ENCODE measurements around the gene ZFAND5.
A peak's percentile ranks its signal among the peaks of the same experiment; 100 is the strongest.

ZFAND5 gene

DNA sequence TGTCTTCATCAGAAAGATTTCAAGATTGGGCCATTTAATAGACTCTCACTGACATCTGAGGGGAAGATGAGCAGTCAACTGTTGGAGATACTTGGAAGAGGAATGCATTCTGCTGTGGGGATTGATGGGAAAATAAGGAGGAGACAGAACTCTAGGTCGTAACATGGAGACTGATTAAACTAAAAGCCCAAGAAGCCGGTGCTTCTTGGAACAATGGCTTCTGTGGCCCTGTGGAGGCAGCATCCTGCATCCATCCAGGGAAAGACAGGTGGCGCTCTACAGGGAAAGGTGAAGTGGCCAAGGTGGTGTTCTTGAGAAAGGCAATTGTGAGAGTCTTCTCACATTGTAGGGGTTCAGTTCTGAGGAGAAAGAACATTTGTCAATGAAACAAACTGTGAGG is 31.3 kb downstream of the ZFAND5 start:
- TF ChIP-seq JUND (IDR thresholded peaks at IDR 0.05; ENCODE audit: low read depth) = no peak
- no peak for DNase-seq (ENCODE audit: low read depth in 1 of 2, low spot score in 1 of 2)
- in situ Hi-C loops (cut with HindIII; ENCODE audit: low pct_unique_long_range_greater_than_20kb, low sequenced_read_pairs) = no loop called here

DNA sequence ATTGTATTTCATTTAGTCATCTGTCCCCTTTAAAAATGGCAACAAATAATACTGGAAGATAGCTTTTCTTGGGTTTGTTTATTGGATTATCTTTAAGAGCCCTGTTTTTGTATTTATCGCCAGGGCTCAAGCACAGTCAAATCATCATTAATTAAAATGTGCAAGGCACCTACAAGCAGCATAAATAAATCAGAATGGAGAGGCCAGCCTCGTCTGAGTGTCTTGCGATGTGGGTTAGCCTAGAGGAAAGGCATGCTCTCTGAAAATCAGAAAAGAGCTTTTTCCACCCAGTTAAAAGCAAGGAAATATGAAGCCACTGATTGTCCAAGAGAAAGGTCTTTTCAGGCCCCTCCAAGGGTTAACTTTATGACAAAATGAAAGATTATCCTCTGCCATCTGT is 31.8 kb downstream of the ZFAND5 start:
- TF ChIP-seq JUND (IDR thresholded peaks at IDR 0.05; ENCODE audit: low read depth) = no peak
- no peak for DNase-seq (ENCODE audit: low read depth in 1 of 2, low spot score in 1 of 2)
- in situ Hi-C loops (cut with HindIII; ENCODE audit: low pct_unique_long_range_greater_than_20kb, low sequenced_read_pairs) = no loop called here

DNA sequence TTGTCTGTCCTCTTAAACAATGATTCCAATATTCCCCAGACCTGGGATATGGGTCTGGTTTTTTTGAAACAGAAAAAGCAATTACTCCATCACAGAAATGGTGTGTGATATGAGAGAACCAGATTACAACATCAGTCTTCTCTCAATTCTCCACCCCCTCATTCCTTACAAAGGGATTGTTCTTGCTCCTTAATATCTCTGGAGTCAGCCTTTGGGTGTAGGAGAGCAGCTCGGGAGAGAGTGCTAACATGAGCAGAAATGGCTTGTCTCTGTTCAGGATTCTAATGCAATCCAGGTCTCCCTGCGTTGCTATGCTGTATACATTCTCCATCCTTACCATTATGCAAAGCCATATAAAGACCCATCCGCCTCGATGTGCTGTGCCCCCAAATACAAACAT is 32.7 kb downstream of the ZFAND5 start:
- in situ Hi-C loops (cut with HindIII; ENCODE audit: low pct_unique_long_range_greater_than_20kb, low sequenced_read_pairs) = no loop called here
- TF ChIP-seq JUND (IDR thresholded peaks at IDR 0.05; ENCODE audit: low read depth) = no peak
- no peak for DNase-seq (ENCODE audit: low read depth in 1 of 2, low spot score in 1 of 2)

DNA sequence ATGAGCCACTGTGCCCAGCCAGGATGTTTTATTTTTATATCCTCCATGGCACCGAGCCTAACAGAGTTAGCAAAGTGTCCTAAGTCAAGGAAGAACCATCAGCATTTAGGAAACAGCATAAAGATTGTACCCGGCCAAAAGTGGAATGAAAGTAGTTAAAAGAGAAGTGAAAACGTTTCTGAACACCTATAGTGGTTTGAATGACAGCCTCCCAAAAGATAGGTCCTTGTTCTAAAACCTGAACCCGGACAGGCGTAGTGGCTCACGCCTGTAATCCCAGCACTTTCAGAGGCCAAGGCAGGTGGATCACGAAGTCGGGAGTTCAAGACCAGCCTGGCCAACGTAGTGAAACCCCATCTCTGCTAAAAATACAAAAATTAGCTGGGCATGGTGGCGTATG is 37.4 kb downstream of the ZFAND5 start:
- no peak for DNase-seq (ENCODE audit: low read depth in 1 of 2, low spot score in 1 of 2)
- no peak for TF ChIP-seq JUND (IDR thresholded peaks at IDR 0.05; ENCODE audit: low read depth)
- in situ Hi-C loops (cut with HindIII; ENCODE audit: low pct_unique_long_range_greater_than_20kb, low sequenced_read_pairs) = no loop called here

DNA sequence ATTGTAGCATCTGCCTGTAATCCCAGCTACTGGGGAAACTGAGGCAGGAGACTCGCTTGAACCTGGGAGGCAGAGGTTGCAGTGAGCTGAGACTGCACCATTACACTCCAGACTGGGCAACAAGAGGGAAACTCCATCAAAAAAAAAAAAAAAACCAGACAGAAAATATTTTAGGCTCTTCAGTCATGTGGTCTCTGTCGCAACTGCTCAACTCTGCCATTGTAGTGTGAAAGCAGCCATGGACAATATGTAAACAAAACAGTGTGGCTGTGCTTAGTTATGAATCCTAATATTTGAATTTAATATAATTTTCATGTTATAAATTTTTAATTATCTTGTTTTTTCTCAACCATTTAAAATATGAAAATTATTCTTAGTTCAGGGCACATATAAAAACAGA is 38.4 kb downstream of the ZFAND5 start:
- no peak for DNase-seq (ENCODE audit: low read depth in 1 of 2, low spot score in 1 of 2)
- in situ Hi-C loops (cut with HindIII; ENCODE audit: low pct_unique_long_range_greater_than_20kb, low sequenced_read_pairs) = no loop called here
- no peak for TF ChIP-seq JUND (IDR thresholded peaks at IDR 0.05; ENCODE audit: low read depth)

DNA sequence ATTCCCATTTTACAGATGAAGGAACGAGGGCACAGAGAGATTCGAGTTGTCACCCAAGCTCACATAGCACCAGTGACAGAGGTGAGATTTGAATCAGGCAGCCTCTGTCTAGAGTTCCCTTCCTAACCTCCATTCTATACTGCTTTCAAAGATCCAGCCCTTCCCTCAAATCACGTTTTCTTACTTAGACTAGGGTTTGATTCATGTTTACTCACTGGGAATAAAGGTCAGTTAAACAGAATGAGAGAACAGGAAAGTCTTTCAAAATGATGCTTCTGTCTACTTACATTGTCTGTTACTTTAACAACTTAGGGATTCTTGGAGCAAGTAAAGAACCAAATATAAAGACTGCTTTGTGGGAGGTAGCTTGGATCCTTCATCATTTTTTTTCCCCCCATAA is 40.0 kb downstream of the ZFAND5 start:
- no peak for TF ChIP-seq JUND (IDR thresholded peaks at IDR 0.05; ENCODE audit: low read depth)
- in situ Hi-C loops (cut with HindIII; ENCODE audit: low pct_unique_long_range_greater_than_20kb, low sequenced_read_pairs) = no loop called here
- no peak for DNase-seq (ENCODE audit: low read depth in 1 of 2, low spot score in 1 of 2)

DNA sequence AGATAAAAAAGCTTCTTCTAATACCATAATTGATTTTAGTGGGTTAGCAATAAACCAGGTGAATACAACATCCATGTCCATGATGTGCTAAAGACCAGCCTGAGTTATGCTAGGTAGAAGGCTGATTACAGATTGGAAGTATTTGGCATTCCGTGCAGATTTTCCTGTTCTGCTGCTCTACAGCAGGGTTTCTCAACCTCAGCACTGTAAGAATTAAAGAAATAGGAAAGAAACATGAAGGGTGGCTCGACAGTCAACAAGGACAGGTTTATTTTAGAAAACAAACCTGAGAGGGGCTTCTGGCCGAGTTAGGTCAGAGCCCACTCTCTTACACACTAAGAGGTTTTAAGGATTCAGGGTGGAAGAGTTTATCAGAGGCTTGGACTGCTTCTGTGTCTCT is 42.3 kb downstream of the ZFAND5 start:
- no peak for TF ChIP-seq JUND (IDR thresholded peaks at IDR 0.05; ENCODE audit: low read depth)
- peak in 1 of 2 experiments; percentile 49 for DNase-seq (ENCODE audit: low read depth in 1 of 2, low spot score in 1 of 2)
- in situ Hi-C loops (cut with HindIII; ENCODE audit: low pct_unique_long_range_greater_than_20kb, low sequenced_read_pairs) = no loop called here

DNA sequence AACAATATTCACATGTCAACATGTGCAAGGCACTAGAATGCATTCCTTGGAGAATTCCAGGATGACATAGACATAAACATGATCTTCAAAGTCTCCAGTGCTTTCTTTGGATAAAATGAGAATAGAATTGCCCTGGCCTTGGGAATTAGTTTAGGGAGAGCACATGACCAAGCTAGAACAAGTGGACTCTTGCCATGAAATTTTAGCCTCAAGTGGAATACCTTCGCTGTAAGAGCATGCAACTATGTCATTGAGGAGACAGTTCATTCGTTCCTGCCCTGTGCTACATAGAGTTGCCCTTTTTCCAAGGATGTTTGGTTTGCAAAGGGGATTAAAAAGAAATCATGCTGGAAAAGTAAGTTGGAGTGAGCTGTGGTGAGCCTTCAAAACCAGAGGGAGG is 42.7 kb downstream of the ZFAND5 start:
- peak in 1 of 2 experiments; percentile 7 for DNase-seq (ENCODE audit: low read depth in 1 of 2, low spot score in 1 of 2)
- no peak for TF ChIP-seq JUND (IDR thresholded peaks at IDR 0.05; ENCODE audit: low read depth)
- in situ Hi-C loops (cut with HindIII; ENCODE audit: low pct_unique_long_range_greater_than_20kb, low sequenced_read_pairs) = no loop called here

DNA sequence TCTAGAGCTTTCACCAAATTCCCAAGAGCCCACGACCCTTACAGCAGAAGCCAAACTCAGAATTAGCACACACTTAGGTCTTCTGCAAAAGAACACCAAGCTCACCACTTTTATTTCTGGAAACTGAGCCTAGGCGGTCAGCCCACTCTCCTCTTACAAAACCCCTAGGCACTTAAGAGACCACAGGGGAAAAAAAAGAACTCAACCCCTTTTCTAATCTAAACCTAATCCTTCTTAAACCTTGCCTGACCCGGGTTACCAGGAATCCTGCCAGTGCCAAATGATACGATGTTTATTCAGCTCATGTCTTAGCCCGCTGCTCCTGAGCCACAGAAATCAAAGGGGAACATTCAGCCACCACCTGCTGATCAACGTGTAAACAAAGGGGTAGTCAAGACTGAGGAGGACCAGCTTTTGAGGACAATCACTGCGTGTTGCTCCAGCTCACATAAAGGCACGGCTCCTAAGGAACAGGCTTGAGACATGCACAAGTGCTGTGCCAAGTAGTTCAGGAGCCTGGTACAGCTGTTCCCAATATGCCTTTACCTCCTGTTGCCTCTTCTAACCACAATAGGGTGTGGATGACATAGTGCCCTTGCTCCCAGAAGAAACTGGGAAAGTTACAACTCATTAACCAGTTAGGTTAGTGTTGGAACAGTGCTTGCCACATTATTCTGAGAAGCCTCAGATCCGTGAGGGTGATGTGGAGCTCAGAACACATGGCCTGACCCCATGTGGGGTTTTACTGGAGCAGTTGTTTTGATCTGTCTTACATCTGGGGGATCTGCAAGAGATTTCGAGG is 49.3 kb downstream of the ZFAND5 start:
- DNase-seq (ENCODE audit: low read depth in 1 of 2, low spot score in 1 of 2) = no peak
- no peak for TF ChIP-seq JUND (IDR thresholded peaks at IDR 0.05; ENCODE audit: low read depth)
- in situ Hi-C loops (cut with HindIII; ENCODE audit: low pct_unique_long_range_greater_than_20kb, low sequenced_read_pairs) = no loop called here

DNA sequence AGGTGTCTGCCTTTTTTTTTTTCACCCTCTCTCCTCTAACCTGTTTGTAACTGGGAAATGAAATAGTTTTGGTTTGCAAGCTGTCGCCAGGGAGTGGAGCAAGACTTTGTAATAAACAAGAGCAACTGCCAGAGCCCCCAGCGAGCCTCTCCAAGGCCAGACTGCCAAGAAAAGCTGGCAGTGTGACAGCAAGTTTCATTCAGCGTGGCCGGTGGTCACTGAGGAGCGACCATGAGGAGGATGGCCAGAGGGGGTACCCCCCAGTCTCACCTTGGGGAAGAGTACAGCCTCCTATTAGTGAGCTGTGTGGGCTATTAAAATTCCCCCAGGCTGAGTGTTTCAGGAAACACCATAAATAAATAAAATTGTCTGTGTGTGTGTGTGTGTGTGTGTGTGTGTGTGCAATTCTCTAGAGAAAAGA is 49.9 kb downstream of the ZFAND5 start:
- no peak for TF ChIP-seq JUND (IDR thresholded peaks at IDR 0.05; ENCODE audit: low read depth)
- in situ Hi-C loops (cut with HindIII; ENCODE audit: low pct_unique_long_range_greater_than_20kb, low sequenced_read_pairs) = no loop called here
- no peak for DNase-seq (ENCODE audit: low read depth in 1 of 2, low spot score in 1 of 2)

DNA sequence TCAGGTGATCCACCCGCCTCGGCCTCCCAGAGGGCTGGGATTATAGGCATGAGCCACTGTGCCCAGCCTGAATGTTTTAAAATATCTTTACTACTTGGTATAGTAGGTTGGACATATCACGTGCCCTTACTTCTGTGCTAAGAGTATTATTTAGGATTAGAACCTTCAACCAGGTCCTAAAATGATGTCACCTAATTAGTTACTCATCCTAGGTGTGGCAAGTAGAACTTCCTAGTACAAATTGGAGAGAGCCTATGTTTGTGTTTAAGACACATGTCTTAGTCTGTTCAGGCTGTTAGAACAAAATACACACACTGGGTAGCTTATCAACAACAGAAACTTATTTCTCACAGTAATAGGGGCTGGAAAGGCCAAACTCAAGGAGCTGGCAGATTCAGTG is 51.5 kb downstream of the ZFAND5 start:
- no peak for TF ChIP-seq JUND (IDR thresholded peaks at IDR 0.05; ENCODE audit: low read depth)
- no peak for DNase-seq (ENCODE audit: low read depth in 1 of 2, low spot score in 1 of 2)
- in situ Hi-C loops (cut with HindIII; ENCODE audit: low pct_unique_long_range_greater_than_20kb, low sequenced_read_pairs) = no loop called here

DNA sequence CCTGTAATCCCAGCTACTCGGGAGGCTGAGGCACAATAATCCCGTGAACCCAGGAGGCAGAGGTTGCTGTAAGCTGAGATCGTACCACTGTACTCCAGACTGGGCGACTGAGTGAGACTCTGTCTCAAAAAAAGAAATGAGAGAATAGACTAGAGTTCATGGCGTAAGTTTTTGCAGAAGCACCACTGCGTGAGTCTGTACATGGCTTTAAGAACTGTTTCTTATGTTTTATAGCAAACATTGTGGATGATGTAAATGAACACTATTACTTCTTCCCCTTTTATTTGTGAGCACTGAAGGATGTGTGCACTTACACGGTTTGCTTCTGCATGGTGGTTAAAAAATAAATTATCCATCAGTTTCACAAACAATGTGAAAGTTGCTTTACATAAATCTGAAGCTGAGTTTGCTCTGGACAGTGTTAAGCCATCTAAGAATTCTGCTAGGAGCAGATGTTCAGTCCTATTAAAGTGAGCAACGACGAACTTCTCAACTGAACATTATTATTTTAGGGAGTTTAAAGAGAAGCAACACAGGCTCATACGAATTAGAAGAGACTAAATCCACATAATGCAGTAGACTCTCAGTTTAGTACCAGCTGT is 52.5 kb downstream of the ZFAND5 start:
- no peak for TF ChIP-seq JUND (IDR thresholded peaks at IDR 0.05; ENCODE audit: low read depth)
- DNase-seq (ENCODE audit: low read depth in 1 of 2, low spot score in 1 of 2) = no peak
- in situ Hi-C loops (cut with HindIII; ENCODE audit: low pct_unique_long_range_greater_than_20kb, low sequenced_read_pairs) = no loop called here

DNA sequence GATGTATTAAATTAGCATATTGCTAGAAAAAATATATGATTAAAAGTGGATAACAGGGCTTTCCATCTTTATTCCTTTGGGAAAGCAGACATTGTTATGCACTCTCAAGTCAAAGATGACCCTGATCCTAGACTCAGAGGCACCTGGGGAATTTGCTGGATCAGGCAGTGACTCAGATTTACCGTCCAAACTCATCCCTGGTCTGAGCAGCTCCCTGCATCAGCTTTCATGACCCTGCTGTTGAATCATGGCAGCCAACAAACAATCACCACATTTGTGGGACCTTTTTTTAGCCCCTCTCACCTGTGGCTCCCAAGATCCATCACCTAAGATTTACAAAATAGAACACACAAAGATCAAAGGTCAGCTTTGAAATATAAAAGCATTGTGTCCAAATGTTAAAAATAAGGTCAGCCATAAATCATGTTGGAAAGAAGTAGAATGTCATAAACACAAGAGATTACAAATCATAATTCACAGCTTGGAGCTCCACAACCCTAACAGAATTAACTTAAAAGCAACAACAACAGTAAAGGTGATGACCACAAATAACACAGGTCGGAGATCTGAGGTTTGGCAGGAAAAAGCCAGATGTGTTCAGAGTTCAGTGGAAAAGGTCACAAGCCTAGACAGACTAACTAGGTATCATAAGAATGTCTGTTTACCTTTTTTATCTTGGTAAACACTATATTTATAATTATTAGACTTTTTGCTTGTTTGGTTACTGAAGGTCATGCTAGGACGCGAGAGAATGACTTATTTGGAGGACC is 55.5 kb downstream of the ZFAND5 start:
- TF ChIP-seq JUND (IDR thresholded peaks at IDR 0.05; ENCODE audit: low read depth) = no peak
- in situ Hi-C loops (cut with HindIII; ENCODE audit: low pct_unique_long_range_greater_than_20kb, low sequenced_read_pairs) = no loop called here
- DNase-seq (ENCODE audit: low read depth in 1 of 2, low spot score in 1 of 2) = no peak
